Astrocyte (in vitro differentiated cells and primary cell): ENCODE data around the gene TRAK1. TPM values are rescaled to one million over a fixed set of nuclear protein-coding genes. Genes with fewer than 3 reads are reported as not detected.

Source experiments
- DNase-seq: peaks from one replicate; pipeline ENCODE4 v3.0.0-alpha.2; 2010; ENCODE audit warnings: low read depth
- FAIRE-seq: peaks from 2 replicates; lab custom pipeline; 2011; peaks lifted over from hg19 to GRCh38; lab: Jason Lieb, UNC
- H2AFZ ChIP-seq: 2 replicates; pipeline ENCODE4 v1.6.0; 2012; ENCODE audit warnings: low read depth, low read length, inconsistent platforms
- H3K27ac ChIP-seq: 2 replicates; pipeline ENCODE4 v1.5.1; 2011; ENCODE audit warnings: low read depth, low read length, inconsistent platforms
- H3K27me3 ChIP-seq: 2 replicates; pipeline ENCODE4 v1.6.0; 2011; ENCODE audit warnings: low read length, inconsistent platforms; ENCODE audit not compliant: insufficient read depth
- H3K36me3 ChIP-seq: 2 replicates; pipeline ENCODE4 v1.5.1; 2011; ENCODE audit warnings: low read length, inconsistent platforms; ENCODE audit not compliant: insufficient read depth
- H3K4me1 ChIP-seq: 2 replicates; pipeline ENCODE4 v1.5.1; 2011; ENCODE audit warnings: low read length, inconsistent platforms; ENCODE audit not compliant: insufficient read depth
- H3K4me2 ChIP-seq: 2 replicates; pipeline ENCODE4 v1.6.0; 2012; ENCODE audit warnings: low read length, inconsistent platforms
- H3K4me3 ChIP-seq: 2 replicates; pipeline ENCODE4 v1.5.1; 2011; ENCODE audit warnings: low read depth, mild to moderate bottlenecking, low read length, inconsistent platforms; ENCODE audit not compliant: insufficient read depth
- H3K79me2 ChIP-seq: 2 replicates; pipeline ENCODE4 v1.6.0; 2012; ENCODE audit warnings: mild to moderate bottlenecking, low read length, inconsistent platforms; ENCODE audit not compliant: insufficient read depth
- H3K9ac ChIP-seq: 2 replicates; pipeline ENCODE4 v1.6.0; 2012; ENCODE audit warnings: mild to moderate bottlenecking, low read length, inconsistent platforms
- H3K9me3 ChIP-seq: 2 replicates; pipeline ENCODE4 v1.5.1; 2012; ENCODE audit warnings: low read depth, mild to moderate bottlenecking, low read length, inconsistent platforms; ENCODE audit not compliant: insufficient read depth
- H4K20me1 ChIP-seq: 2 replicates; pipeline ENCODE4 v1.6.0; 2012; ENCODE audit warnings: low read length, inconsistent platforms; ENCODE audit not compliant: insufficient read depth
- H3K27ac Mint-ChIP-seq: one replicate; pipeline ENCODE4 v1.8.0; 2021; ENCODE audit warnings: mild to moderate bottlenecking, mixed read lengths; ENCODE audit not compliant: unreplicated experiment
- H3K27me3 Mint-ChIP-seq: one replicate; pipeline ENCODE4 v1.8.0; 2021; ENCODE audit warnings: low read depth, mixed read lengths; ENCODE audit not compliant: unreplicated experiment
- H3K36me3 Mint-ChIP-seq: one replicate; pipeline ENCODE4 v1.8.0; 2021; ENCODE audit warnings: low read depth, mixed read lengths; ENCODE audit not compliant: unreplicated experiment
- H3K4me1 Mint-ChIP-seq: one replicate; pipeline ENCODE4 v1.8.0; 2021; ENCODE audit warnings: low read depth, mixed read lengths; ENCODE audit not compliant: unreplicated experiment
- H3K4me3 Mint-ChIP-seq: one replicate; pipeline ENCODE4 v1.8.0; 2021; ENCODE audit warnings: mild to moderate bottlenecking, moderate library complexity, mixed read lengths; ENCODE audit not compliant: unreplicated experiment
- H3K9me3 Mint-ChIP-seq: one replicate; pipeline ENCODE4 v1.8.0; 2021; ENCODE audit warnings: mild to moderate bottlenecking, mixed read lengths; ENCODE audit not compliant: unreplicated experiment
- CTCF ChIP-seq: IDR thresholded peaks from 2 replicates; pipeline ENCODE4 v1.5.1; 2011; ENCODE audit warnings: low read depth, mild to moderate bottlenecking, inconsistent platforms, low read length, moderate library complexity; ENCODE audit not compliant: insufficient read depth
- EZH2 ChIP-seq: IDR thresholded peaks from 2 replicates; pipeline ENCODE4 v1.6.1; 2012; ENCODE audit warnings: mild to moderate bottlenecking, low read length, inconsistent platforms; ENCODE audit not compliant: insufficient read depth
- total RNA-seq: library from RNA; stranded (reverse); gene quantifications from 2 replicates; pipeline ENCODE4 v1.2.1, GENCODE V29; 2021

The TRAK1 gene
- total RNA-seq, 1 donor from 2014 or later: 56.2 TPM

GRCh38 chr3:42235532-42235931 is 144.4 kb downstream of the TRAK1 start:
- Mint-ChIP-seq H3K36me3 (no peaks in the 10 kb centered on the region), H3K27ac (no peak overlapping the region), H3K4me3 (no peak overlapping the region), H3K9me3 (peaks cover 24% of the 10 kb centered on the region), H3K4me1 (no peaks in the 10 kb centered on the region), H3K27me3 (peaks cover 4% of the 10 kb centered on the region)
- no peak for TF ChIP-seq CTCF
- TF ChIP-seq EZH2: no peak
- H4K20me1 ChIP-seq: no peaks in the 10 kb centered on the region
- H3K9ac ChIP-seq: no peak overlapping the region
- H3K36me3 ChIP-seq: no peaks in the 10 kb centered on the region
- no peak overlapping the region for H3K27ac ChIP-seq
- no peaks in the 10 kb centered on the region for H3K79me2 ChIP-seq
- no peak overlapping the region for H3K4me3 ChIP-seq
- no peak overlapping the region for H2AFZ ChIP-seq
- DNase-seq: no peak
- H3K27me3 ChIP-seq: no peaks in the 10 kb centered on the region
- peaks cover 4% of the 10 kb centered on the region for H3K9me3 ChIP-seq
- H3K4me2 ChIP-seq: no peak overlapping the region
- no peaks in the 10 kb centered on the region for H3K4me1 ChIP-seq
- no peak for FAIRE-seq

DNA sequence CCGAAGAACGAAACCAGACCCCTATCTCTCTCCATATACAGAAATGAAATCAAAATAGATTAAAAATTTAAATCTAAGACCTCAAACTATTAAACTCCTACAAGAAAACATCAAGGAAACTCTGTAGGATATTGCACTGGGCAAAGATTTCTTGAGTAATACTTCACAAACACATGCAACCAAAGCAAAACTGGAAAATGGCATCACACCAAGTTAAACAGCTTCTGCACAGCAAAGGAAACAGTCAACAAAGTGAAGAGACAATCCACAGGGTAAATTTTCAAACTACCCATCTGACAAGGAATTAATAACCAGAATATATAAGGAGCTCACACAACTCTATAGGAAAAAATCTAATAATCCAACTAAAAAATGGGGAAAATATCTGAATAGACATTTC is 145.5 kb downstream of the TRAK1 start:
- no peak overlapping the region for H3K4me3 Mint-ChIP-seq
- Histone ChIP-seq H3K4me3 (no peak overlapping the region), H4K20me1 (no peaks in the 10 kb centered on the region), H3K4me2 (no peak overlapping the region), H3K9ac (no peak overlapping the region), H3K4me1 (no peaks in the 10 kb centered on the region), H3K79me2 (no peaks in the 10 kb centered on the region), H3K27ac (no peak overlapping the region), H2AFZ (no peak overlapping the region), H3K27me3 (no peaks in the 10 kb centered on the region), H3K9me3 (peaks cover 4% of the 10 kb centered on the region), H3K36me3 (no peaks in the 10 kb centered on the region)
- DNase-seq (no peak), FAIRE-seq (no peak)
- peaks cover 4% of the 10 kb centered on the region for H3K27me3 Mint-ChIP-seq
- no peaks in the 10 kb centered on the region for H3K36me3 Mint-ChIP-seq
- H3K27ac Mint-ChIP-seq: no peak overlapping the region
- no peak for TF ChIP-seq EZH2
- no peak for TF ChIP-seq CTCF
- H3K9me3 Mint-ChIP-seq: peaks cover 24% of the 10 kb centered on the region
- H3K4me1 Mint-ChIP-seq: no peaks in the 10 kb centered on the region

- FAIRE-seq (no peak), DNase-seq (no peak)
- Histone ChIP-seq H4K20me1 (no peaks in the 10 kb centered on the region), H3K27ac (no peak overlapping the region), H3K27me3 (peaks cover 27% of the 10 kb centered on the region), H3K9me3 (no peaks in the 10 kb centered on the region), H3K36me3 (no peaks in the 10 kb centered on the region), H3K4me2 (no peak overlapping the region), H3K9ac (no peak overlapping the region), H3K79me2 (no peaks in the 10 kb centered on the region), H3K4me1 (no peaks in the 10 kb centered on the region), H3K4me3 (no peak overlapping the region), H2AFZ (no peak overlapping the region)
- TF ChIP-seq EZH2: no peak
- TF ChIP-seq CTCF: no peak
- no peak overlapping the region for H3K27ac Mint-ChIP-seq
- H3K36me3 Mint-ChIP-seq: no peaks in the 10 kb centered on the region
- no peaks in the 10 kb centered on the region for H3K4me1 Mint-ChIP-seq
- peaks cover 3% of the 10 kb centered on the region for H3K9me3 Mint-ChIP-seq
- peaks cover 36% of the 10 kb centered on the region for H3K27me3 Mint-ChIP-seq
- no peak overlapping the region for H3K4me3 Mint-ChIP-seq
Measured at GRCh38 chr3:42246091-42246490, 154.9 kb downstream of the TRAK1 start.
